Testis (tissue), 3 donors: ENCODE data around the gene PDE4B. TPM values are rescaled to one million over a fixed set of nuclear protein-coding genes. Genes with fewer than 3 reads are reported as not detected.

ENCODE experiments used
- DNase-seq: peaks from one replicate; pipeline ENCODE4 v3.0.0-alpha.2; 2019
- H3K27ac ChIP-seq, 2 donors: fragments of 200-600 bp; sonication (generic); one replicate each; pipeline ENCODE4 v1.5.1; 2019
- H3K27me3 ChIP-seq: fragments of 200-600 bp; sonication (generic); one replicate; pipeline ENCODE4 v1.5.1; 2019
- H3K36me3 ChIP-seq: fragments of 200-600 bp; sonication (generic); one replicate; pipeline ENCODE4 v1.5.1; 2017; ENCODE audit warnings: low read depth; ENCODE audit errors: missing control alignments
- H3K4me1 ChIP-seq: fragments of 200-600 bp; sonication (generic); one replicate; pipeline ENCODE4 v1.5.1; 2019
- H3K4me3 ChIP-seq, 2 donors: fragments of 200-600 bp; sonication (generic); one replicate each; pipeline ENCODE4 v1.5.1; 2017 to 2019
- H3K9me3 ChIP-seq: fragments of 200-600 bp; sonication (generic); one replicate; pipeline ENCODE4 v1.5.1; 2017
- CTCF ChIP-seq, 3 experiments: fragments of 450-650 bp in 2 of 3; fragments of 200-600 bp in 1 of 3; sonication (generic) in 1 of 3; IDR thresholded peaks; one replicate each; pipeline ENCODE4 v1.5.1; 2016 to 2019; ENCODE audit warnings: antibody characterized with exemption in 3 of 3, mild to moderate bottlenecking in 2 of 3, moderate library complexity in 1 of 3
- POLR2A ChIP-seq: fragments of 450-650 bp; IDR thresholded peaks from one replicate; pipeline ENCODE4 v1.6.1; 2017; ENCODE audit warnings: antibody characterized with exemption, mild to moderate bottlenecking, moderate library complexity
- WGBS, 2 donors: methylation state at CpG; one replicate each; pipeline ENCODE4 v1.1.5; 2018; 5-methylcytosine and 5-hydroxymethylcytosine counted together
- intact Hi-C: fragments of 100-400 bp; cut with DNase I; formaldehyde crosslinking; loops from one replicate; pipeline ENCODE4 v1.15.1; 2023; ENCODE audit warnings: low total_unique reads
- polyA plus RNA-seq: library from polyadenylated mRNA; stranded (reverse); fragments of 350-450 nt; fragmentation: Illumina TruSeq; extraction: RNeasy Lipid Tissue Mini Kit (QIAGEN cat#74804); gene quantifications from one replicate; pipeline ENCODE4 v1.2.3, GENCODE V29; 2014; ENCODE audit warnings: low read depth, low replicate concordance; ENCODE audit not compliant: insufficient read depth
- total RNA-seq, 2 donors: library from RNA; depleted of rRNA; stranded (reverse); fragments of >200 nt; gene quantifications; one replicate each; pipeline ENCODE4 v1.2.3, GENCODE V29; 2016

PDE4B gene
- total and polyA plus RNA-seq, 3 donors from 2014 or later: 11.5 to 16.1 (median 12.4) TPM

DNA sequence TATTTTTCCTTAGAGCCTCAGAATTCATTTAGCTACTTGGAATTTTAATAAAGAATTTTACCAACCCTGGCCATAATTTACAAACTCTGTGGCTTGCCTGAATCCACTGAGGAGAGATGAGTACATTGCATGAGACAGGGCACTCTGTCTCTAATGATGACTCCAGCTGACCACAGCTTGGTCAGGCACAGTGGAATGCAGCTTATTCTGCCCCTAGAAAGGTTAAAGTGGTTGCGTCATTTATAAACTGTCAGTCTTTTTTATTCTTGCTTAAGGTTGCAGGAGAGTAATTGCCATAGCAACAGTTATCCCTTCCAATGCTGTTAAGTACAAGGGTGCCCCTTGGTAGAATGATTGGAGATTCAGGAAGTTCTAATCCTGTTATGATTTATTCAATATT lies 28.3 kb downstream of the PDE4B start:
- intact Hi-C loops: no loop called here
- H3K4me1 ChIP-seq: no peaks in the 10 kb centered on the region
- no peaks in the 10 kb centered on the region for H3K27me3 ChIP-seq
- no peaks in the 10 kb centered on the region for H3K36me3 ChIP-seq
- WGBS, 2 donors: 76 to 92% methylated on average over 1 of the region's 1 CpG
- H3K9me3 ChIP-seq: no peaks in the 10 kb centered on the region
- H3K27ac ChIP-seq: no peak overlapping the region
- no peak overlapping the region for H3K4me3 ChIP-seq
- TF ChIP-seq POLR2A (no peak), CTCF (IDR thresholded peaks at IDR 0.05) (no peak)
- no peak for DNase-seq

- intact Hi-C loops: no loop called here
- no peaks in the 10 kb centered on the region for H3K4me1 ChIP-seq
- H3K27me3 ChIP-seq: no peaks in the 10 kb centered on the region
- H3K4me3 ChIP-seq: no peak overlapping the region
- no peak overlapping the region for H3K27ac ChIP-seq
- no peaks in the 10 kb centered on the region for H3K36me3 ChIP-seq
- H3K9me3 ChIP-seq: no peaks in the 10 kb centered on the region
- TF ChIP-seq POLR2A (no peak), CTCF (IDR thresholded peaks at IDR 0.05) (no peak)
- DNase-seq: no peak
Observed at GRCh38 chr1:65821386-65821785, 28.7 kb downstream of the PDE4B start.

DNA sequence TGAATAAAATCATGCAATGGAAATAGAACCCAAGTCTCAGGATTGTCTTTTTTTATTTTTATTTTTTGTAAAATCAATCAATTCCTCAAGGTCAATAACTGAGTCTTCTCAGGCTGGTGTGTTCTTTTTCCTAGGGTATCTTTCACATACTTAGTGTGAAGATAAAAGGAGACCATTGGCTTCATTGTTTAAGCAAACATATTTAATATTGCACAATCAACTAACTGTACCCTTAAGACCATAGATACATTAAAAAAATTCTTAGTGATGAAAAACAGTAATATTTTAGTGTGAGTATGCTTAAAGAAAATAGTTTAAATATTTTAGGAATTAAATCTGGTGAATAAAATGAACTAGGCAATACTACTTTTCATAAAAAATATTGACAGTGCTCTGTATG lies 31.4 kb downstream of the PDE4B start:
- Histone ChIP-seq H3K27me3 (no peaks in the 10 kb centered on the region), H3K36me3 (no peaks in the 10 kb centered on the region), H3K4me1 (no peaks in the 10 kb centered on the region), H3K9me3 (no peaks in the 10 kb centered on the region), H3K27ac (no peak overlapping the region), H3K4me3 (no peak overlapping the region)
- intact Hi-C loops: no loop called here
- no peak for DNase-seq
- TF ChIP-seq POLR2A (no peak), CTCF (IDR thresholded peaks at IDR 0.05) (no peak)

- 79 to 91% methylated on average over 1 of the region's 1 CpG for WGBS, 2 donors
Observed at GRCh38 chr1:65825741-65826140, 33.0 kb downstream of the PDE4B start.

More at GRCh38 chr1:65825741-65826140, 33.0 kb downstream of the PDE4B start:
- intact Hi-C loops: no loop called here
- Histone ChIP-seq H3K36me3 (no peaks in the 10 kb centered on the region), H3K4me3 (no peak overlapping the region), H3K27me3 (no peaks in the 10 kb centered on the region), H3K27ac (no peak overlapping the region), H3K9me3 (no peaks in the 10 kb centered on the region), H3K4me1 (no peaks in the 10 kb centered on the region)
- no peak for DNase-seq
- no peak for TF ChIP-seq CTCF (IDR thresholded peaks at IDR 0.05)
- no peak for TF ChIP-seq POLR2A
